Measurements from ENCODE around the gene GPR137B. TPM values are rescaled to one million over a fixed set of nuclear protein-coding genes. Genes with fewer than 3 reads are reported as not detected.

The GPR137B gene
- total RNA-seq, 1 donor from 2014 or later = 12.1 TPM

DNA sequence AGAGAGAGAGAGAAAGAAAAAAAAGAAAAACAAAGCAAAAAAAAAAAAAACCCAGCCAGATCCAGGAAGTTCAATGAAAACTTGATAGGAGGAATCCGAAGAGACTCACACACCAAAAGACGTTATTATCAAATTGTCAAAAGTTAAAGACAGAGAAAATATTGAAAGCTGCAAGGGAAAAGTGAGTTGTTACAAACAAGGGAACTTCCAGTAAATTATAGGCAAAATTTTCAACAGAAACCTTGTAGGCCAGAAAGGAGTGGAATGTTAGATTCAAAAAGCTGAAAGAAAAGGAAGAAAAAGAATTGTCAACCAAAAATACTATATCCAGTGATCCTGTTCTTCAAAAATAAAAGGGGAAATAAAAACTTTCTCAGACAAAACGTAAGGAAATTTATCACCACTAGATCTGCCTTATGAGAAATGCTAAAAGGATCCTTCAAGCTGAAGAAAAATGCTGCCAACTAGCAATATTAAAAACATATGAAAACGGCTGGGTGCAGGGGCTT, 115.8 kb downstream of the GPR137B start:
- no peak for DNase-seq (ENCODE audit: low read depth in 2 of 2)

Other genes with a start within 250 kb of the GPR137B start
- gene NID1, start 77.4 kb upstream of the GPR137B start, total RNA-seq = 131 and 178 TPM in 2 replicates
- gene ERO1B, start 139.4 kb downstream of the GPR137B start, total RNA-seq = 3.2 and 3.3 TPM in 2 replicates

Measured in lung microvascular endothelial cell (primary cell).